Stimulated activated CD8-positive, alpha-beta memory T cell treated with anti-CD3 and anti-CD28 coated beads, Interleukin-12 subunit alpha, Interleukin-12 subunit beta, amount 100 ng/mL, for 24 hours (primary cell): ENCODE results near the gene FAM20A.

Experiments used
- DNase-seq: peaks from one replicate; pipeline ENCODE4 v3.0.0-alpha.2; 2020; ENCODE audit errors: extremely low read depth

Gene FAM20A

DNA sequence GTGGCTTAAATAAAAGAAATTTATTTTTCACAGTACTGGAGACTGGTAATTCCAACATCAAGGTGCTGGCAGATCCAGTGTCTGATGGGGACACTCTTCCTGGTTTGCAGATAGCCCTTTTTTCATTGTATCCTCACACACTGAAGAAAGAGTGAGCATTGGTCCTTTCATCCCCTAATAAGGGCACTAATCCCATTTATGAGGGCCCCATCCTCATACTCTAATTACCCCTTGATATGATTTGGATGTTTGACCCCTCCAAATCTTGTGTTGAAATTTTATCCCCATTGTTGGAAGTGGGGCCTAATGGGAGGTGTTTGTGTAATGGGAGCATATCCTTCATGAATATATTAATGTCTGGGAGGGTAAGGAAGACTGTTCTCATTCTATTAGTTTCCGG lies 9.4 kb upstream of the FAM20A start:
- DNase-seq: no peak

DNA sequence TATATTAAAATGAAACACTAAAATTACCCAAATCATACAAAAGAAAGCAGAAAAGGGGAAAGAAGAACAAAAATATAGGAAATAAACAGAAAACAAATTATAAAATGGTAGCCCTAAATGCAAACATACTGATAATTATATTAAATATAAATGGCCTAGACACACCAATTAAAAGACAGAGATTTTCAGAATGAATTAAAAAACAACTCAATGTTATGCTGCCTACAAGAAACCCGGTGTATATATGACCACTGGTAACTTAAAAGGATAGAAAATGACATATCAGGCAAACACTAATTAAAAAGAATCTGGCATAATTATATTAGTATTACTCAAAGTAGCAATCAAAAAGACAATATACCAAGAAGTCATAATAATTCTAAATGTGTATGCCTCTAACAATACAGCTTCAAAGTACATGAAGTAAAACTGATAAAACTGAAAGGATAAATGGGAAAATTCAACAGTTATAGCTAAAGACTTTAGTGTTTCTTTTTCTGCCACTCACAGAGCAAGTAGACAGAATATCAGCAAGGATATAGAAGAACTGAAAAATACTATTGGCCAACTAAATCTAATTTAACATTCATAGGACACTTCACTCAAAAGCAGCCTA lies 7.5 kb upstream of the FAM20A start:
- DNase-seq: no peak

DNA sequence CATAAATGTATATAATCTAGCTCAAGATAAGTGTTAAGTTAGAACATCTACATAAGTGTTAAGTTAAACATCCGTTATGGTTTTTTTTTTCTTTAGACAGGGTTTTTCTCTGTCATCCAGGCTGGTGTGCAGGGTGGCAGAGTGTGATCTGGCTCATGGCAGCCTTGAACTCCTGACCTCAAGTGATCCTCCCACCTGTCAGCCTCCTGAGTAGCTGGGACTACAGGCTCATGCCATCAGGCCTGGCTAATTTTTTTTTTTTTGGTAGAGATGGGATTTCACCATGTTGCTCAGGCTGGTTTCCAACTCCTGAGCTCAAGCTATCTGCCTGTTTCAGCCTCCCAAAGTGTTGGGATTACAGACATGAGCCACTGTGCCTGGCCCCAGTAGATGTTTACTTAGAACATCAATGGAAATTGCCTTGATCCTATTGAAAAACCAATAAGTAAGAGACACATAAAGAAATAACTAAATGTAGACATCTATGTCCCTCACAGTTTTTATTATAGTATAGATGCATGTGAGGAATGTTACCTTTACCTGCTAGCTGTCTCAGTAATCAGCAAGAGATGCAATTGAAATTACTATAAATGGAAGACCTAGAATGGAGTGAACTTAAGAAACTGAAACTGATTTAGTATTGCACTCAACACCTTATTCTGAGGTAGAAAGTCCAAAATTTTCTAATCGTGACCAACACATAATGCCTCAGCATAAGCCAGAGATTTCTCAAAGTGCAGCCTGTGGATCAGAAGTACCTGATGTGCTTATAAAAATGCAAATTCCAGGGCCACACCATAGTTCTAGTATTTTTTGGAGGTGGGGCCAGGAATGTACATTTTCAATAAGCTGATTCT lies 5.5 kb upstream of the FAM20A start:
- DNase-seq: no peak

DNA sequence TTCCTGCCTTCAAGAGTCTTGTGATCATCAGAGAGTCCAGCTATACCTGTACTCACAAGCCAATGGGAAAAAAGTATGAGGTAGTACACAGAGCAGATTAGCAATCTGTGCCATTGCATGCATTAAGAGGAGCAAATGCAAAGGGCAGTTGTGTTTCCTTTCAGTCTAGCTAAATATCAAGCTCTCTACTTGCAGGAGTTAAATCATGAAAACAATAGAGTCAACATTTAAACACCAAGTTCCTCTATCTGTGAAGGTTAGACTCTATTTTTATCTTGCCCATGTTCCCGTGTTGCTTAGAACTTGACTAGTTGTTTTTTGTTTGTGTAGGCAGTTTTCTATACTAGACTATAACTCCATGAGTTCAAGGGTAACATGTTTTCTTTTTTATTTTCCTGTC lies 4.7 kb upstream of the FAM20A start:
- DNase-seq: no peak

DNA sequence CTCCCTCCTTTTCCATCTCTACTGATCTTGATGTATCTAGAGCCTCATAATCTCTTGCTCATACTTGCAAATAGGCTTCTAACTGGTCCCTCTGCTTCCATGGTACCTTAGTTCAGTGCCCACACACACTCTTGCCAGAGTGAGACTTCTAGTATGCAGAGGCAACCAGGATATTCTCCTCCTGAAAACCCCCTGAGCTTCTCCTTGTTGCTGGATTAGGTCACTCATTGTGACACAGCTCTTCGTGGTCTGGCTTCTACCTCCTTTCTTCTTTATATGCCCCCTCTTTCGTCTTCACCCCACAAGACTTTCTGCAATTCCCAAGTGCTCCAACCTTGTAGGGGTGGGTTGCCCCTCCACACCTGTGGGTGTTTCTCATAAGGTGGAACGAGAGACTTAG lies 2.5 kb upstream of the FAM20A start:
- no peak for DNase-seq

DNA sequence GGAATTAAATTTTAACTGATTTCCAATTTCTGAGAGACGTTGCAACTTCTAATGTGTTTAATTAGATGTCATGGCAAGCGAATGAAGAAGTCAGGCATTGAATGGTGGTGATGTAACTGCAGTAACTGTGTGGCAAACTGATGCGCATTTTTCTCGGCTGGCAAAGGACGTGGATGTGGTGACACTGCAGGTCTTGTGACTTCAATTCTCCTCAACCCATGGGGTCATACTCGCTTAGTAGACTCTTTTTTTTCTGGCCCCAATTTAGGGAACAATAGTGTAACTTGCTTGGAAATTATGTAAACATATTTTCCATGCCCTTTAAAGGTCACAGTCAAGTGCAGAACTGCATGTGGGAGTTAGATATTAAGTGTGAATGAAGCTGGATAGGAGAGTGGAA lies 1.9 kb upstream of the FAM20A start:
- DNase-seq: no peak

DNA sequence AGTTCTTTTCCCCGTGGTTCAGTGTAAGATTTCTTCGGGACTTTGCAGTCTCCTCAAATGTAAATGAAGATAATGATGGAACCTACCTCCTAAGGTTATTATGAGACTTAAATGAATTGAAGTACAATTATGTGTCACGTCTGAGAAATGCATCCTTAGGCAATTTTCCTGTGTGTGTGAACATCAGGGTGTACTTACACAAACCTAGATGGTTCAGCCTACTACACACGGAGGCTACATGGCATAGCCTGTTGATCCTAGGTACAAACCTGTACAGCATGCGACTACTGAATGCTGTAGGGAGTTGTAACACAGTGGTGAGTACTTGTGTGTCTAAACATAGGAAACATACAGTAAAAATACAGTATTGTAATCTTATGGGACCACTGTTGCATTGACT lies 1.1 kb upstream of the FAM20A start:
- no peak for DNase-seq

DNA sequence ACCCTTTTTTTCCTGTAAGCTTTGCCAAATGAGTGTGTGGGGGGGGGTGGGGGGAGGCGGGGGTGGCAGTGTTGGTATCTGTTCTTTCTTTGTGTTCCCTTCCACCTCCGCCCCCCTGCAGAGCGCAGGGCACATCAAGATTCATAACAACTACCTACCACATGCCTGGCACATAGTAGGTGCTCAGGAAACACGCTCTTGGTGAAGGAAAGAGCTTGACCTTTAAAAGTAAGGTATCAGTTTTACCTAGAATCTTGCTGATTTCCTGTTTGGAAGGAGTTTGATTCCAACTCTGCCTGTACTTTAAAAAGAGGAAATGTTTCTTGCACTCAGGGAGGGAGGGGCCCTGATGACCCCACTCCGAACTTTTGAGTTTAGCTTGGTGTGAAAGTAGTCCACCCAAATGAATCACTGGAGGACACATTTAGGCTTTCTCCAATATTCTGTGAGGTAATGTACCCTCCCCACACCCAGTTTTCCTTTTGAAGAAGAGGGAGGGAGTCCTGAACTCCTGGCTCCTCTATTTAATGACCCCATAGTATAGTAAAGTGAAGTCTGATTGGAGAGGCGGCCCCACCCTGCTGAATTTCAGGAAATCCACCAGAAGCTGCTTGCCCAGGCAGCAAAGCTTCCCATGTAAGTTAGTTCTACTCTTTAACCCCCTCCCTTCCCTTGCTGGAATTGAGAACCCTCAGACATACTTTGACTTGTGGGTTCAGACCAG lies 560 bp upstream of the FAM20A start:
- DNase-seq: no peak

DNA sequence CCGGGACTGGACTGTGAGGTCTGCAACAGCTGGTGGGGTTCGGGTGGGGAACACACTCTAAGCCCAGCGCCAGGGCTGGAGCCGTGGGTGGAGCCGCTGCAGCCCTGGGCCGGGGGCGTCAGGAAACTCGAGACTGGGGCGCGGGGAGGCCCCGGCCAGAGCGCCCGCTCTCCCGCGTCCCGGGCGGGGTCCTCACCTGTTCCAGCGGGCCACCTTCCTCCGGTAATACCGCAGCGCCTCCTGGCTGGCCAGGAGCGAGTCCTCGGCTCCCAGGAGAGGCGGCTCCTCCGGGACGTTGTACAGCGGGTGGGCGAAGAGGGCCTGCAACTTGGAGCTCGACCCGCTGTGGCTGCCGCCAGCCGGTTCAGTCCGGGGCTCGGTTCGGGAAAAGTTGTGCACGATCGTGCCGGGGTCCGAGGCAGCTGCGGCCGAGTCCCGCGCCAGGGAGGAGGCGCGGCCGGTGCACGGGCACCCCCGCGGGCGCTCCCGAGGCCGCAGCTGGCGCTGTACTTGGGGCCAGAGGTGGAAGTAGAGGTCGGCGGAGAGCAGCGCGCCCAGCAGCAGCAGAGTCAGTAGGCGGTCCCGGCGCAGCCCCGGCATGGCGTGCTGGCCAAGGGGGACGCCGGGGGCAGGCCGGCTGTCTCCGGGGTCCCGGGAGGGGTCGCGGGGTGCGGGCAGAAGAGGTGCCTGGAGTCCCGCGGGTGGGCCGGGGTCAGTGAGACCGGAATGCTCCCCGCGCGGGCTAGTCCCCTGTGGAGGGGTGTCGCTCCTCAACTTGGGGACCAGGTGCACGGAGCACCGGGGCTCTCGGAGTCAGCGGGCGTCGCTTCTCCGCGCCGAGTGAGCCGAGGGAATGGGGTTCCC lies 868 bp downstream of the FAM20A start:
- no peak for DNase-seq

DNA sequence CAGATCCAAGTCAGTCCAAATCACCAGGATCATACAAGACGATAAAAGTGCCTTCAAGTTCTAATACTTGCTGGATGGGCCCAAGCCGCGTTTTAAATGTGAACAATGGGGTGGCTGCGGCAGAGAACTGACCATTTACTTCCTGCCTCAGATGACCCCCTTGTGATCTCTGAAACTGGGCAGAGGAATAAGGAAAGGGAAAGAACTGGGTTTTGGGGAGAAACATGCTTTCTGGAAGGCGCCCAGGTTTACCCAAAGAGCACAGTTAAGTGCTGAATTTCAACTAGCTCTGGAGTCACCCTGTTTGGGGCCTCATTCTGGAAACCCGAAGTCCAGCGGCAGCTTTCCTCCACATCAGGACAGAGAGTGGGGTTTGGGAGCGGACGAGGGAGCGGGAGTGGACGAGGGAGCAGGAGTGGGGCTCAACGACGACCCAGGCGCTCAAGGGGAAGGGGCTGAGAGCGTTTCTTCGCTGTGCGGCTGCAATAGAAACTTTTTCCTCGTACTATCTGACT lies 1.6 kb downstream of the FAM20A start:
- DNase-seq: no peak

DNA sequence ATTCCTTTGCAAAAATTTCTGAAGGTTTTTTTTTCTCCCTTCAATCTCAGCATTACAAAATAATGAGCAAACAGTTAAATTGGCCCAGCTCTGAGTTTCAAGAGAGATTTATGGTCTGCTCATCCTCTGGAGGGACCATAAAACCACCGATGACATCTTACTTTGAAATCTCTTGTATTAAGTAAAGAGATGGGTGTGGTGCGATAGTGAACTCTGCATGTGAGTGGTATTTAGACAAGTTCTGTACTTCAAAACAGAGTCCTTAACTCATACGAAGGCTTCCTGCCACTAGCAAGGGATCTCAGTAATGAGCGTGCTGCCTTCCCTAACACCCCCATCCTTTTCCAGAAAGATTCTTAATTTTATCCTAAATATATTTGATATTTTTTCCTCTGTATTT lies 2.1 kb downstream of the FAM20A start:
- DNase-seq: no peak

DNA sequence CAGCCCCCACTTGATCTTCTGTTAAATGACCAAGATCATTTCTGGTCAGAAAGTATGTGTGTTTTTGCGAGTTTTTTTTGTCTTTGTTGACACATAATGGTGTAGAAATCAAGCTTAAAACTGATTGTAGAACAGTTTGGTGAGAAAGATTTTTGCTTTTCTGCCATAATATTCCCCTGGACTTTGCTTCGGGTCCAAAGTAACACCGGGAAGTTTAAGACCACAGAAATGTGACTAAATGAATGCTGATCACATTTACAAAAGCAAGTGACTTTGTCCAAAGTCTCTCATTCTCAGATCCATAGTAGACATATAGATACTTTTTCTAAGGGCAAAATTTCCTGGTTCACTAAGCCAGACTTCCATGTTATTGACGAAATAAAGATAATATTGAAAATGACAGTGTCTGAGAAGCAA lies 2.6 kb downstream of the FAM20A start:
- no peak for DNase-seq

DNA sequence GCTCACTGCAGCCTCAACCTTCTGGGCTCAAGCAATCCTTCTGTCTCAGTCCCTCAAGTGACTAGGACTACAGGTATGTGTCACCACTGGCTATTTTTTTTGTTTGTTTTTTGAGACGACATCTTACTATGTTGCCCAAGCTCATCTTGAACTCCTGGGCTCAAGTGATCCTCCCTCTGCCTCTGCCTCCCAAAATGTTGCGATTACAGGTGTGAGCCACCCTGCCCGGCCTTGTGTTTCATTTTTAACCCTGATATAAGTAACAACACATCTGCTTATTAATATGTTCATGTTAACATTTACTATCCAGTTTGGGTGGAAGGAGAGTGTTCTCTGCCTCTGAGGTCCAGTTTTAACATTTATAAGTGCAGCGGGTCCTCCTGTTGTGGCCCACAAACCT lies 3.1 kb downstream of the FAM20A start:
- no peak for DNase-seq

DNA sequence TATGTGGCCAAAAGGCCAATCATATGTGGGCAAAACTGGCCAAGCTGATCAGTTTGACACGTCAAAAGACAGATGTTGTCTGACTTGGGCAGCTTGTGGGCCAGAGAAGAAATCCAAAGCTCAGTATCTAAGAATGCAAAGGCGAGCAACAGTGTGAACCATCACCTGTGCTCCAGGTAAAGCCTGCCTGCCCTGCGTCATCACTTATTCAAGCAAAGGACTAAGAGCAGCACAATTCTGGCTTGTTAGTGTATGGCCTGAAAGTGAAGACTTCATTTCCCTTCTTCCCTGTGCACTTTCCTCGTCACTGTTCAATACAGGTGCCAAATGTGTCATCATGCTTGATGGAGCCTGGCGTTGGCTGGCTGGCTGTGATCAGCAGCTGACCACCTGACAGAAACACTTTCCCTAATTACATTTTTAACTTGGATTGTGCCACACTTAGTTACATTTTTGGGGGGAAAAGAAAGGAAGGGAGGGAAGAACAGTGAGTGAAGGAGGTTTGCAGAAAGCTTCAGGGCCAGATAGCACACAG lies 4.7 kb downstream of the FAM20A start:
- no peak for DNase-seq

DNA sequence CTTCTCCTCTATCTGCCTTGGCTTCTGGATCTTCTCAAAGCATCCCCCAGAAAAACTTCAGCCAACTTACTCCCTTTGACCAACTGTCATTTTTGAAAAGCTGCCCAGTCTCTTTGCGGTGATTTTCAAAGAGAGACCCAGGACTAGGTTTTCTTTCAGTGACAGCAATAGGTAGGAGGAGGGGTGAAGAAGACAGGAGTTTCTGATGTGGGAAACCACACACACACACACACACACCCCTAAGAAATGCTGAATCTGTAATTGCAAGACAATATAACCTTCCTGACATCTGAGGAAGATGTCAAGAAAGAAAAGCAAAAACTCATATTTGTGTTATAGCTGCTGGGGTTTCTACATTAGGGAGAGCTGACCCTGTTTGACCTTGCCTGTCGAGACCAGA lies 5.2 kb downstream of the FAM20A start:
- no peak for DNase-seq

DNA sequence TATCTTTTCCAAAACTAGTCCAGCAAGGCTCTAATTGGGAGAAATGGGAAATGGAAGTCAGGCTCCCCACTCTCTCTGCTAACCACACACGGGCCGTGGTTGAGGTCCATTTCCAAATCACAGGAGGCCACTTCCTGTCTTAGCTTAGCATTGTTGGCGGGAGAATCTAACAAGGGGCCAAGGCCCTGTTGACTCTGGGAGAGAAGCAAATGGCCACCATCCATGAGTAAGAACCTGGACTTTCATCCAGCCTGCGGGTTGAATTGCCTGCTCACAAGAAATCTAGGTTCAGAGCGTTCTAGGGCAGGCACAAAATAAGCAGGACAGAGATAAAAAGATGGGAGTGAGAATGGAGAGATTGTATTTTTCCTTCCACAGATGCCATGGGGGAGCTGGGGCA lies 5.7 kb downstream of the FAM20A start:
- no peak for DNase-seq

DNA sequence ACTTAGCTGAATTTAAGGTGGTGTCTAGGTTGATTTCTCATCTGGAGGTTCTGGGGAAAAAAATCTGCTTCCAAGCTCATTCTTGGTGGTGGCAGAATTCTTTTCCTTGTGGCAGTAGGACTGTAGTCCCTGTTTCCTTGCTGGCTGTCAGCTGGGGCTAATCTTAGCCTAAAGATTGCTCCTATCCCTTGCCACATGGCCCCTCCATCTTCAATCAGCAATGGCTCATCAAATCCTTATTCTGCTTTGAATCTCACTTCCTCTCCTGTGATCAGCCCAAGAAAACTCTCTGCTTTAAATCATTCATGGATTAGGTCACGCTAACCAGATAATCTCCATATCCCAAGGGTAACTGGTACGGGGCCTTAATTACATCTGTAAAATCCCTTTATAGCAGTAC lies 6.6 kb downstream of the FAM20A start:
- DNase-seq: no peak

DNA sequence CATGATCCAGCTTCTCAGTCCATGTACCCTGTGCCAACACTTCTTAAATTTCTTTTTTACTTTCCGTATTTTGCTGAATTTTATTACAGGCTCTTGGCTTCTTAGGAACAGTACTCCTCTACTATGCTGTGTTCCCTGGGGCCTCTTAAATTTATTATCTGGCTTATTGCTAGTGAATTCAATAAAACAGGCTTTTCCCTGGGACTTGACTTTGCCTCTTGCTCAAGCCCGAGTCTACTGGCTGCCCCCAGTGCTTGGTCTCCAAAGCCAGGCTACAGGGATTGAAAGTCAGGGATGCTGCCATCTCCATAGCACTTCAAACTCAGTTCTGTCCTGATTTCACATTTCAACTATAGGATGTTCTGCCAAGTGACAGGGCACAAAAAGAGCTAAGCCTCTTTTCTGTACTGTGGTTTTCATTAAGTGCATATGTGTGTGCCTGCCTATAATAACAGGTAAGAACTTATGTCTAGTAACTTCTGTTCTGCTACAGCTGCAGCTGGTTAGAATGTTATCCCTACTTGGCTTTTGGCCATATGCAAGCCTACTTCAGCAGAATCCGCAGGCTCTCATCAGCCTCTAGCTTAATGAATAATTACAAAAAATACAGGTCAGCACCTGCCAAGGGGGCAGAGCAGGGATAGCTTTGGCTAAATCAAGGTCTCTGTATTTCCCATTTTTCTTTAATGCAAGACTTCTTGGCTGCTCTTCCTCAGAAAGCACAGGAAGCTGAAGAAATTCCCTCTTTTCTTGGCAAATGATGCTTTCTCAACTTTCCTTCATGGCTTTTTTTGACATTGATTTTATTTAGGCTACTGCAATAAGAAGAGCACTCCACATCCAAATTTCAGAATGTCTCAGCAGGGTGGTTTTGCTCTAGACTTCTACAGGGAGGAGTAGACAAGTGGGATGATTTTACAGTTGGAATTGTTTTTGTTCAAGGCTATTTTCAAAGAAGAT lies 8.2 kb downstream of the FAM20A start:
- no peak for DNase-seq

DNA sequence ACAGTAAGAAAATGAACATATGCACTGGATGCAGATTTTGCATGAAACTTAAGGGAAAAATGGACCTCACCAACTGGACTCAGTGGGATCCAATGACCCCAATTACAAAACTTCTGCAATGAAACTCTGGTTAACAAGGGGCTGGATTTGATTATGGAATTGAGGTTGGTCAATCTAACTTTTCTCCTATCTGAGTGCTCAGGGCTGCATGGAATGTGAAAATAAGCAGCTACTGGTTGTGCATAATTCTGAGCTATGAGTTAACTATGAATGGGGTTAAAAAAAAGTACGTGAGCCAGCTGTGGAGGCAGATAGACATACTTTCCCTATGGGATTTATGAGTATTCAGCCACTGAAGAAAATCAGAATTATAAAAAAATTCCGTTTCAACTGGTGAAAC lies 9.2 kb downstream of the FAM20A start:
- DNase-seq: no peak

DNA sequence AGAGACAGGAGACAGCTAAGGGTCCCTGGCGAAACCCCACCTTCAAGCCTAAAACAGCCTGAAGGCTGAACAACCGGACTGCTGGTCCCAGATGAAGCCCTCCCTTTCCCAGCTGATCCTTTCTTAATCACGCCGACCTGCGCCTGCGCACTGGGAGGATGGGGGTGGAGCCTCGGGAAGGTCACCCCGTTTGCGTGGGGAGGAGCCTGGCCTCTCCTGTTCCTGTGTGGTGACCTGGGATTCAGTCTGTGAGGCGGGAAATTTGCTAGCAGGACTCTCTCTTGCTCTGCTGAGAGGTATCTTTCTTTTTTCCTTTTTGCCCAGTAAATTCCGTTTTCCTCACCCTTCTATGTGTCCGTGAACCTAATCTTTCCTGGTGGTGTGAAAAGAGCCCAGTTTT lies 9.6 kb downstream of the FAM20A start:
- DNase-seq: no peak
